LNCaP clone FGC (cell line): Measurements from ENCODE around the gene LARGE1.

Experiments used
- DNase-seq: peaks from one replicate; pipeline ENCODE4 v3.0.0-alpha.2; 2011; ENCODE audit warnings: low read depth
- H3K4me3 ChIP-seq: 2 replicates; pipeline ENCODE4 v1.5.1; 2011; ENCODE audit warnings: mild to moderate bottlenecking, low read depth, low read length, control low read depth
- CTCF ChIP-seq: IDR thresholded peaks from 2 replicates; pipeline ENCODE4 v1.5.1; 2012; ENCODE audit warnings: mild to moderate bottlenecking; ENCODE audit not compliant: control insufficient read depth, insufficient read depth; ENCODE audit errors: extremely low read depth

The LARGE1 gene

GRCh38 chr22:33652615-33653014, 267.7 kb downstream of the LARGE1 start:
- no peak for DNase-seq
- no peak for TF ChIP-seq CTCF

GRCh38 chr22:33650244-33650643, 270.0 kb downstream of the LARGE1 start:
- no peak overlapping the region for H3K4me3 ChIP-seq
- TF ChIP-seq CTCF, result no peak
- DNase-seq, result no peak

More at GRCh38 chr22:33652615-33653014, 267.7 kb downstream of the LARGE1 start:
- H3K4me3 ChIP-seq, result no peak overlapping the region

GRCh38 chr22:33648478-33648877, 271.8 kb downstream of the LARGE1 start:
- DNase-seq, result no peak
- no peak overlapping the region for H3K4me3 ChIP-seq
- TF ChIP-seq CTCF, result no peak

GRCh38 chr22:33640900-33641299, 279.4 kb downstream of the LARGE1 start:
- no peak overlapping the region for H3K4me3 ChIP-seq
- TF ChIP-seq CTCF, result no peak
- DNase-seq, result no peak

- no peak overlapping the region for H3K4me3 ChIP-seq
- no peak for TF ChIP-seq CTCF
- DNase-seq, result no peak
Measured at GRCh38 chr22:33639588-33640254, 280.6 kb downstream of the LARGE1 start.

- no peak overlapping the region for H3K4me3 ChIP-seq
- TF ChIP-seq CTCF, result no peak
- no peak for DNase-seq
Measured at GRCh38 chr22:33635766-33636165, 284.5 kb downstream of the LARGE1 start.

- no peak for DNase-seq
- H3K4me3 ChIP-seq, result no peak overlapping the region
- TF ChIP-seq CTCF, result no peak
Measured at GRCh38 chr22:33631777-33632176, 288.5 kb downstream of the LARGE1 start.
